Activated CD4-positive, alpha-beta T cell treated with anti-CD3 and anti-CD28 coated beads, Interleukin-2, amount 50 U/mL, for 4 hours (primary cell): ENCODE results near the gene PPM1H.

Experiments
- DNase-seq, 2 experiments: peaks; one replicate each; pipeline ENCODE4 v3.0.0-alpha.2; 2020

The PPM1H gene

DNA sequence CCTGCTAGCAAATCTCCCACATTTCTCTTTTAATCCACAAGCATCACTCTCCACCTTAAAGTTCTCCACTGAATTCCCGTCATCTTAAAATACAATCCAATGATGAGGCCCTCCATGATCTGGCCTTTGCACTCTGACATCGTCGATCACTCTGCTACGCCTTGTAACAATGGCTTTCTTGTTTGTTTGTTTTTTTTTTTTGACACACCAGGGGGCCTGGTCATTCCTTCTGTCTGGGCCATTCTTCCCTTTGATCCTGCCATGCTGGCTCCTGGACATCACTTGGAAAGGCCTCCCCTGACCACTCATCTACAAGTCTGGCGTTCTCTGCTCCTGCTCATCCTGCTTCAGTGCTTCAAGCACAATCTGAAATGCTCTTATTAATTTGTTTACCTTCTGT, 233.5 kb downstream of the PPM1H start:
- DNase-seq: no peak

DNA sequence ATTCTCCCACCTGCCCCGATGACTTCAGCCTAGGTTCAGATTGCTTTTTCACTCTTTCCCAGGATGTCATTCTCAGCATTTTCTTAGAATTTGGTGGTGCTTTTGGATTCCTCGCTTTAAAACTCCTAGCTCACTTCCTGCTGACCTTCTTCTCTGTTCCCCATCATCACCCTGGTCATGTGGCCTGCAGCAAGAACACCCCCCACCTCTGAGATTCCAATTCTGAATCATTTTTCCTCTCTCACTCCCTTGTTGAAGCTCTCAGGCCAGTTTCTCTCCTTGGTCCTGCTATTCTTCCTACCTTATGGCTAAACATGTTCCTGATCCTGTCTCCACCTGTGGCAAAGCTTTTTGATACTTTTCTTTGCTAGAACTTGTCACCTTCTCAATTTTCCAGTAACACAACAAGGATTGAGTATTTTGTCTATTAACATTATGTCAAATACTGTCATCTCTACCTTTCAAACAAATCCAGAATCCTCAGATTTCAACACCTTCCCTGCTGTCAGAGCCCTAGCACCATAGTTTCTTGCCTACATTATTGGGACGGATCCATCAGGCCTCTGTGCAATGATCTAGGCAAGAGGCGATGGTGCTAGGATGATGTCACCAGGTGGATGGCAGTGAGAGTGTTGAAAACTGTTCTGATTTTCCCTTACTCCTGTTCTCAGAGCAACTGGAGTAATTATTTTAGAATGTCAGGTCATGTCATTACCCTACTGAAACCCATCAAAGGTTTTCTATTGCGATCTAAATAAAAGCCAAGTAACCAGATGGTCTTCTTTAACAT, 234.7 kb downstream of the PPM1H start:
- DNase-seq: no peak

DNA sequence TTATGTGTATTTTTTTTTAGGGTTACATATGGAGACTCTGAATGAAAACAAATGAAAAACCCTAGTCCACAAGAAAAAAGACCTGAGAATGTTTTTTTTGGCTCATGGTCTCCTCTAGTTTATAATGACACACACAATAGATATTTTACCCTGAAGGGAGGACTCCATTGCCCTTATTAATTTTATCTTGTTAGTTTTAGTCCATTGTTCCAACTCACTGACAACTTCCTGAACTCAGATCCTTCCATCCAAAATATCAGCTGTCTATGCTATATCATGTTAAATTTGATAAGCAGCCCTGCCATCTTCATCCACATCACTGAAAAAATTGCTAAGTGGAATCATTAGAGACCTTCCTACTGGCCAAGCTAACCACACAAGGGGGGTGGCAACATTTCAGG, 236.2 kb downstream of the PPM1H start:
- DNase-seq: no peak

DNA sequence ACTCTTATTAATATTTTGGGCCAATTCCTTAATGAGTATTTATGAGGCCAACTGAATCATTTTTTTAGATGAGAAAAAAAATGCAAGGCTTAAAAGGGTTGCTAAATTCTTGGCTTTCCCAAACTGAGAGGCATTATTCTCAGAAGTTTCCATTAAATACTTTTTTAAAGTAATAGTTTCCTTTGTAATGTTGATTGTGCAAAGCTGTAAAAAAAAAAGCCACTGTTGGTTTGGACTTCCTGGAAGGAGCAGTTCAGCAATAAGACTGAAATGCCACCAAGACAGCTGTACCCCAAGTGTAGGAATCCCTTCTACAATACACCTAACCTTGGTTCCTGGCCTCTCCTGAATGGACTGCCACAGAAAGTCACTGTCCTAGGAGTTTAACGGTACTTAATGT, 237.1 kb downstream of the PPM1H start:
- no peak for DNase-seq

DNA sequence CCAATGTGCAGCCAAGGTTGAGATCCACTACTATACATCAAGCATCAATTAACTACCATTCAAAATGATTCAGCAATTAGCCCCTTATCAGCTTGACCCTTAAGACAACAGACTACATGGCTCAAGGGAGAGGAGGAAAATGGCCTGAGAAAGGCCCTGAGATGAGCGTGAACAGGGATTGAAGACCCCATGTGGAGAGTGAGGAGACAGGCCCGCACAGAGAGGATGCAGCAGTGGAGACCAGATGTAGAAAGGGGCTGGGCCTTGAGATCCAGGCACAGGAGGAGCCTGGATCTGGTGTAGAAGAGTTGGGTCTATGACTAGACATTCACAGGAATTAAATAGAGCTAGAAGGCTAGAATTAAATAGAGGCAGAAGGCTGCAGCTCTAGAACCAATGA, 239.3 kb downstream of the PPM1H start:
- no peak for DNase-seq

DNA sequence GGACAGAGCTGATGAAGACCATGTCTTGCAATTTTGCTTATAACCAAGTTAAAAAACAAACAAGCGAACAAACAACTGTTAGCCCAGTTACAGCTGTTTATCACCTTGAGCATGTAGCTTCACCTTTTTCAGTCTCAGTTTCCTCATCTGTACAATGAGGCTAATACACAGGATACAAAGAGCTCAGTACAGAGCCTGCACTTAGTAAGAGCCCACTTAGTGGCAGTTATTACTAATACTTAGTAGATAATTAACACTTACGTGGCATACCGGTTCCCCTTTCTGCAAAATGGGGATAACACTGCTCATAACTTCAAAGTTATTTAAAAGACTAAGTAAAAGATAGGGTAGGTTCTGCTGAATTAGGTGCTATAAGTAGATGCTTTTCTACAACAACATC, 240.3 kb downstream of the PPM1H start:
- DNase-seq: no peak

DNA sequence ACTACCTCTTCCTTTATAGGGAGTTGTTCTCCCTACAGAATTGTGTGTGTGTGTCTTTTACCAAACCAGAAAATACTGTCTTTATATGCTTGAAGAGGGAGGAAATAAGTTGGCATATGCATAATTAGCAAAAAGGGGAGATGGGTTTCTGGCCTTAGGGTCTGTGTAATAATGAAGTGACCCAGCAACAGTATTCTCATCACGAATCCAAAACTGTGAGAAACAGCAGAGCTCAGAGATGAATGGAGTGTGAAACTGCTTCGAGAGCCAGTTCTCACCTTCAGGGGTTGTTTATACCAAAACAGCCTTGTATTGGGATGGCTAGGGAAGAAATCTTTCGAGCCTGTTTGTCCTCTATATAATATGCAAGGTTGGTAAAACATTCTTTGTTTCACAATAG, 240.8 kb downstream of the PPM1H start:
- no peak for DNase-seq

DNA sequence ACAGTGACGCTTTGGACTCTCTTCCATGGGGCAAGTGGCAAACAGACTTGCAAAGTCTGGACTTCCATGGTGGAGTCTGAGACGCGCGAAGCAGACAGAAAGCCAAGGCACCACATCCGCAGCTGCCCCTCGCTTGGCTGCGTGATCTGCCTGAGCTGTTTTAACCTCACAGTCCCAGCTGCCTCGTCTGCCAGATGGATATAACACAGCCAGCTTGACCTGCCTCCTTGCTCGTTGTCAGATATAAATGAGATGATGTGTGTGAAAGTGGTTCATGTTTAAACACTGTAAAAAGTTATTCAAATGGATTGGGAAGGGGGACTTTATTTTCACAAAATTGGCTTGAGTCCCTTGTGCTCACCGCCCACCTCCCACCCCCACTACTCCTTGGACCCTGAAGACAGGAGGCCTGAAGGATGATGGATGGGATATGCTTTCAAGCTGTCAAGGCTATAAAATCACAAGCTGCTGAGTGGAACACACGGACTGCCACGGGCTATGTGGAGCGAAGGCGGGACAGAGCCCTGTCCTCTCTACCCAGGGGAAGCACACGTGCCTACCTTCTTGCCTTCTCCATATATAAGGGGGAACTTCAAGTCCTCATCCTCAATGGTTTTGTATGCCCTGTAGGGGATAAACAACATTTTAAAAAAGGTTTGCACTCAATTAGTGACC, 241.4 kb downstream of the PPM1H start:
- DNase-seq: no peak

DNA sequence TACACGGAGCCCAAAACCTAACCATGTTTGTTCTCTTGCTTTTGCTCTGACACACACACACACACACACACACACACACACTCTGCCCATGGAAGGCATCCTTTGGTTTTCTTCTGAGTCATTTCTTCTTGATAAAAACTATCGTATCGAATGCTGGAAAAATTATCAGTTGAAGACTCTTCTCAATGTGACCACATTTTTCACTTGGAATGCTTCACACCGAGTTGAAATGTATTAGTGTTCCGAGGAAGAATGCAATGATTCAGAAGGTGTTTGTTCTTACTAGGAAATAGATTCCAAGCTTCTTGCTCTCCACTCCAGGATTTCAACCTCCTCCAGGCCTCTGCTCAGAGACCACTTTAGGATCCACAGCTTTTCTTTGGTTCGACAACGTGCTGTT, 242.1 kb downstream of the PPM1H start:
- DNase-seq: no peak

DNA sequence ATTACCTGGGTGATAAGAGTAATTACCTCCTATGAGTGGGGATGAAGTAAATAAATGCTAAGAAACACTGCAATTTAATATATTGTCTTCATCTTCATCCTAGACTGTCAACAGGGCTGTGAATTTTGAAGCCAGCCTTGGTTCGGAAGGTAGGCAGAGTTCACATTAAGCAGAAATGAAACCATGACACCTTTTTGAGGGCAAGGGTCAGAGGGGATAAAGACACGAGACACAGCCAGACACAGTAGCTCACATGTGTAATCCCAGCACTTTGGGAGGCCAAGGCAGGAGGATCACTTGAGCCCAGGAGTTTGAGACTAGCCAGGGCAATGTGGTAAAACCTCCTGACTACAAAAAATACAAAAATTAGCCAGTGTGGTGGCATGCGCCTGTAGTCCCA, 243.6 kb downstream of the PPM1H start:
- no peak for DNase-seq

DNA sequence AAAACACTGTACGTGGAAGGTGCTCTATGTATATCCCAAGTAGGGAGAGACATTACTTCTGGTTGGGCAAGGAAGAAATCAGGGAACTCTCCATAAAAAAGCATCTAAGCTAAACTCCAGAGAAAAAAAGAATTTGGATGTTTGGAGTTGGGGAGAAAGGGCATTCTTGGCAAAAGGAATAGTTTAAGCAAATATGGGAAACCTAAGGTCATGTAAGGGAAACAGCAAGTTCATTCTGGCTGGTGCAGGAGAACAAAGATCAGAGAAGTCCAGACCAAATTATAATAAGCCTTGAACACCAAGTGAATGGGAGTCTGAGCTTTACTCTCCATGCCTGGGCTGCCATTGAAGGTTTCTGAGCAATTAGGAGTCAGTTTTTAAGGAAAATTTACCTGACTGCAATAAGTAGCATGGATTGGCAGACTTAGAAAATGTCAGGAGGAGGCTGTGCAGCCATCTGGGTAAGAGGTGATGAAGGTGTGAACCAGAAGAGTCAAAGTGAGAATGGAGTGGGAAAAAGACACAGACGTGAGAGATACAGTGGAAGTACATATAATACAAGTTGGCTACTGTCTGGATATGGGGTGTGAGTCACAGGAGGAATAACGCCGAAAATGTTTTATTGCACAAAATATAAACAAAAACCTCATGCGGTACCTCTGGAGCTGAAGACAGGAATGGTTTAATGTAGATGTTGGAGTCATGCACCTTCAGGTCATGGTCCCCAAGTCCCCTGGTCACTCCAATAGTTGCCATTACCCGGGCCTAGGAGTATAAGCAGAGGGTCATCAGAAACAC, 245.7 kb downstream of the PPM1H start:
- no peak for DNase-seq

DNA sequence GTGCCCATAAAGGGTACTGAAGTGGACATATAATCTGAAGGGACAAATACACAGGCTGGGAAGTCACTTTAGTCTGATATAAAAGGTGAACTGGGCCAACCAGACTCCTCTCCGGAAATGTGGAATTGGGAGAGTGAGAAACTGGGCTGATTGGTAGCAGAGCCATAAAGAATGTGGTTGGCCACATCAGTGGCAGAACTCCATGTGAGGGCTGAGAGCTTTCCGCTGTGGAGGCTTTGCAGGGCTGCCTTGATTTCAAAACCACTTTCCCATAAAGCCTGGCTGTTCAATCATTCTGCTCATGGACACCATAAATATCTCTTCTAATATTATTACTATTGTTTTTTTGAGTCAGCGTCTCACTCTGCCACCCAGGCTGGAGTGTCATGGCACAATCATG, 248.0 kb downstream of the PPM1H start:
- DNase-seq: no peak

DNA sequence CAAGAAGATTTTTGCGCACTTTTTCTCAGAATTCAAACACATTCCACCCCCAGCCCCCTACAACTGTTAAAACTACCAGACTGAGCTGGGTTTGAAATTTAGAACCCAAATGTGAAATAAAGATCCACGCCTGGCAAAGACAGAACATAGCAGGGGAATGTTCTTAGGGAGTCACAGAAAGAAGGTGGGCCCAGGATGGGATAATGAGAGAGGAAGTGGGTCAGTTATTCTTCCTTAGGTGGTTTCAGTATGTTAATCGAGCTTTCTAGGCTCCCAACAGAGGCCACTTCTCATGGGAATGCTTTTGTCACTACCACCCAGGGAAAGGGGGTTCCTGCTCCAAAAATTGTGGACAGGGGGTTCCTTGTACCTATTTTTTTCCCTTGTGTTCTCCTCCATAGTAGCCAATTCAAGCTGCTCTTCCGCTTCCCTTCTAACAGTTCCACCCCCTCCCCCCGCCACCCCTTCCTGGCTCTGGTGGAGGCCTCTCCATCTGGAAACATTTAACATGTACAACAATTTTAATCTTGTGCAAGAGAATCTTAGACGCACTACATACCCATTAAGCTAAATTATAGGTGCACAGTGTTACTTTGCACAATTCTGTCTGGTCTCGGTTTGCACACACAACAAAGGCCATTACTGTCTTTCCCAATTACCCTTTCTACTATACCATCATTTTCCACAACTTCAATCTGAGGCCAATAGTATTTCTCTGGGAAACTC, 250.2 kb downstream of the PPM1H start:
- no peak for DNase-seq

DNA sequence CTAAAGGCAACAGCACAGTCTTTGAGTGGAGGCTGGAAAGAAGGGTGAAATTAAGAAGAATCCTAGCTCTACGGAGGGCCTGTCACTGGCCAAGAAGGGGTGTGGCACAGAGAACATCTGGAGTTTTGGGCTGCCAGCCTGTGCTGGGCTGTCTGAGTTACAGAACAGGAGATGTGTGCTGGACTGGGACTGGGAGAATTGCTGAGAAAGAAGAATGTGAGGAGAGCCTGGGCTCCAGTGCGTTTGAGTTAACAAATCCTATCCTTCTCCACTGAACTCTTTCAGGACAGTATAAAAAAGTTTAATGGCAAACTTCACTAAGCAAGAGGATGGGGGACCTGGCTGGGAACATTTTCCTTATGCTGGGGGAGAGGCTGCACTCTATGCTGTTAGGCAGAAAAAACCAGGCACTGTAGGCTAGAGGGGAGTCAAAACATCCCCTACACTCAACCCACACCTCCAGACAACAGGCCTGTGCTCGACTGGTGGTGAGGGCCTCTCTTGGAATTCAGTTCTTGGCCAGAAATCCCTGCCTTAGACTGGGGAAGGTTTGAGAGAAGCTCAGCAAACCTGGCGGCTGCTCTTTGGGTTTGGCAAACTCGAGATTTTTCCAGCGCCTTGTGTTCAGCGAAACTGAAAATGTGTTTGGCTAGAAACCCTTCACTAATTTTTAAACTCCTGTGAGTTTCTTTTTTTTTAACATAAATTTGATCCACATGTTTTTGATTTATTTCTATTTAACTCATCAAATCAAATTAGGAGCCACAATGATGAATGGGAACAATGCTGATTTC, 251.0 kb downstream of the PPM1H start:
- DNase-seq: no peak

DNA sequence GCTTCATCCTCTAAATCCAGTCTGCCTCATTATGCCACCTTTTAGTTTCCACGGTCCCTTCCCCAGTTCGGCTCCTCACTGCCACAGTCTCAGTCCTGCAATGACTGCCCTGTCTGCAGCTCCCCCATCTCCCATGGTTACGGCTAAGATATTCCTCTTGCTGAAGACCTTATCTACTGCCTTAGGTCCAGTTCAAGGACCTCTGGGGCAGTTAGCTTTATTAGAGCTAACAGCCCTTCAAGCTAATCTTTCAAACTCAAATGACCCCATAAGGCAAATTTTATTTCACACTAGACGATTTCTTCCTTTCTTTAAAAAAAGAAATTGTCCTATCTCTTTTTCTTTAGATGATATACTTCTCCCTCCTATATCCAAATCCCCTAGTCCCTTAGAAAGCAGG, 253.6 kb downstream of the PPM1H start:
- DNase-seq: no peak

DNA sequence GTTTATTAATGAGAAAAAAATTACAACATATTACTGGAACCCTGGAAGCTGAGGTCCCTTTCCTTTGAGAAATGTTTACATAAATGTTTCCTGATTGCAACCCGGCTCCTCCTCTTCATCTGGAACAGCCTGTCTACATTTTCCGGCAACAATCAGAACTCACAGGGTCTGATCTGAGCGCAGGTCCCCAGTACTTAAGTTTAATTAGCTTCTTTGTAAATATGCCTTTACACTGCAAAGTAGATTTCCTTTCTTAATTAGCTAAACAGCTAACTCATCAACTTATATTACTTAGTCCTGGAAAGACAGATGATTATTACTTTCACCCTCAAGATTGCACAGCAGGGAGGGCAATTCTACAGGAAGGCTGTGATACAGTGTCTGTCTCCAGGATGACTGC, 255.3 kb downstream of the PPM1H start:
- no peak for DNase-seq

DNA sequence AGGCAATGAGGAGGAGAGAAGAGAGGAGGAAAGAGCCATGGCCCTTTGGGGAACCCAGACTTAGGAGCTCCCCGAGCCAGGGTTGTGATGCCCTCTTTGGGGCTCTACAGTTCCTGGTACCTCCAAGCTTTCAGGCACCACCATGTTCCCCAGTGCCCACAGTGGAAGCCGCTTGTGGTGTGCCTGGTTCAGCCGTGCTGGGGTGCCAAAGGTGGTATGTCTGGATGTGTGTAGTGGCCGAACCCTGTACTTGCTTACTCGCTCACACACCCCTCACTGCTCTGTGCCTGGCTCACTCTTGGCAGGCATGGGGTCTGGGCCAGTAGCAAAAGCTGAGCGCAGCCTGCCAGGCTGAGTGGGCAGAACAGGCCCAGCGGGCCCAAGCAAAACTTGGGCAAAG, 257.6 kb downstream of the PPM1H start:
- DNase-seq: no peak

DNA sequence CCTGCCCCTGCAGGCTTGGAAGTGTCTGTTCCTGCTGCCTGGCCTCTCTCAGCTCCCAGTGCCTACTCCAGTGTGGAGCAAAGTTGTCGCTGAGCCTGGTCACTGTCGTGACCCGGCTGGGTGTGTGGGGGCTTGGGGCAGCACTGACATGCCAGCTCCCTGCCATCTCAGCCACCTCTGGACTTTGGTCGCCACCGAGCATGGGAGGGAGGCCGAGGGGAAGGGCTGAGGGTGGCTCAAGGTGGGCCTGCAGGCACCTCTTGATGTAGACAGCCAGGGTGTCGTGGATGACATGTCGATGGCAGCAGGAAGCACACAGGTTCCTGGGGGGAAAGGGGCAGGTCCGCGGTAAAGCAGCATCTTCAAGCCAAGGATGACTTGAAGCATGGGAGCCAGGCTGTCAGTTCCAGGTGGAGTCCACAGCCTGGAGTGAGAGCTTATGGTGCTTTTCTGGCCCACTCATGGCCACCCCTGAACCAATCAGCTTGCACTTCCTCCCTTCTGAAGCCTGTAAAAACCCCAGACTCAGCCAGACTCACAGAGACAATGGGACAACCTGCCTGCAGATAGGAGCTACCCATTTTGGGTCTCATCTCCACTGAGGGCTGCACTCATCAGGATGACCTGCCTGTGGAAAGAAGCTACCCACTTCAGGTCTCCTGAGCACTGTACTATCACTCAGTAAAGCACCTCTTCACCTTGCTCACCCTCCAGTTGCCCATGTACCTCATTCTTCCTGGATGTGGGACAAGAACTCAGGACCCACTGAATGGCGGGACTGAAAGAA, 258.2 kb downstream of the PPM1H start:
- no peak for DNase-seq

DNA sequence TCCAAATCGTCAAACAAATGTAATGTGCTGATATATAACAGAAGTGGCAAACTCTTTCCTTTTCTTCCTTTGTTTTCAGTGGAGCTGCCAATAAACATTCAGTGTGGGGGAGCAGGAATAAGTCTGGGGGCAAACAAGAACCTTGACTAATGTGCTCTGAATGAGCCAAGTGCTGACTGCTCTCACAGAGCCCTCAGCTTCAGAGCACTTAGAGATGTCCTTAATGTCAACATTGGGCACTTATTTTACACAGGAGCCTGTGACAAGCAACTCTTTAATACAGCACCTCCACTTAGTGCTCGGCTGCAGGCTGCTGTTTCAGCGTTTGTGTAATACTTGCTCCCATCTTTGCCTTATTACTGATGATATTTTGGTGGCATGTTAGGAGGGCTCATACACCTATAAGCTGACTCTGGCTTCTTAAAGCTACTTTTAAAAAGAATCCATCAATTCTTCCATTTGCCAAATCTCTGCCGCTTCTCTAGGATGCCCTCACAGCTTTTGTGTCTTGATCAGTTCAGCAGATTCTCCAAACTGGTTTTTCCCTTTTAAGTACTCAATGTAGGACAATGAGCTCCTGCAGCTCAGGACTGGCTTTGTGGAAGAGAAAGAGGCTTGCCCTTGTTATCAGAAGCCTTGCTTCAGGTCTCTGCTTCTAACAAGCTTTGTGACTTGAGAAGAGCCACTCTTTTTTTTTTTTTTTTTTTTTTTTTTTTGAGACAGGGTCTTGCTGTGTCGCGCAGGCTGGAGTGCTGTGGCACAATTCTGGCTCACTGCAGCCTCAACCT, 261.7 kb downstream of the PPM1H start:
- no peak for DNase-seq

DNA sequence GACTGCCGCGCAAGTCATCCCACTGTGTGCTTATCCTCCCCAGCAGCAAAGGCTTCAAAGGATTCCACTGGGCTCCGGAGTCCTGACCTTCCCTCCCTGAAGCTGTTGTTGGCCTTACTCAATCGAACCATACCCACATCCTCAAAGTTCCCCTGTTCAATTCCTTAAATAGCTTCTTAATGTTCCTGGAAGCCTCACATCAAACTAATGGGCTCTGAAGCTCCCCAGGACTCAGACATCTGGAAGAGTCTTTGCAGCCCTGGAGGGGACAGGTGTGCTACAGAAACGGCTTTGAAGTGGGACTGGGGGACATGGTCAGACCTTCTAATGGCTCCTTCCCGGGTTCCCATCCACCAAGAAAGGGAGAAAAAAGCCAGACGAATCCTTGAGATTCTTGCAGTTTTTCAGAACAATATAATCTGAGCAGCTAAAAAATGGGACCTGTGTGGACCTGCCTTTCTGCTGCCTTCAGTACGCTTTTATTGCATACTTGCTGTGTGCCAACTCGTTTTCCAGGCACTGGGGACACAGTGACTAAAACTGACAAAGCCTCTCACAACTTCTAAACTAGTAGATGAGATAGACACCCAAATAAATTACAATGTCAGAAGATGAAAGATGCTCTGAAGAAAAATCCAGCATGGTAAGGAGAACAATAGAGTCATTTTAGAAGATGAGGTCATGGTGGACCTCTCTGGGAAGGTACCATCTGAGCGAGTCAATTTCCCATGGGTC, 263.8 kb downstream of the PPM1H start:
- DNase-seq: no peak
